GM13976 (cell line): ENCODE results near the gene ATP6V1C2.

Experiments
- DNase-seq: peaks from one replicate; pipeline ENCODE4 v3.0.0; 2012; ENCODE audit warnings: low spot score
- in situ Hi-C: fragments of 300-500 bp; cut with MboI; formaldehyde crosslinking; loops from one replicate; pipeline ENCODE4 v1.12.0; 2022; ENCODE audit warnings: low sequenced_read_pairs, mixed read lengths, inconsistent platforms; ENCODE audit not compliant: unreplicated experiment
- TF ChIP-seq, protein P1 (sequence below): IDR thresholded peaks from 2 replicates; pipeline ENCODE4 v1.5.1; 2012; ENCODE audit warnings: borderline replicate concordance, mild to moderate bottlenecking; ENCODE audit not compliant: insufficient read depth; ENCODE audit errors: extremely low read depth, missing control alignments, control extremely low read depth

The ATP6V1C2 gene

DNA sequence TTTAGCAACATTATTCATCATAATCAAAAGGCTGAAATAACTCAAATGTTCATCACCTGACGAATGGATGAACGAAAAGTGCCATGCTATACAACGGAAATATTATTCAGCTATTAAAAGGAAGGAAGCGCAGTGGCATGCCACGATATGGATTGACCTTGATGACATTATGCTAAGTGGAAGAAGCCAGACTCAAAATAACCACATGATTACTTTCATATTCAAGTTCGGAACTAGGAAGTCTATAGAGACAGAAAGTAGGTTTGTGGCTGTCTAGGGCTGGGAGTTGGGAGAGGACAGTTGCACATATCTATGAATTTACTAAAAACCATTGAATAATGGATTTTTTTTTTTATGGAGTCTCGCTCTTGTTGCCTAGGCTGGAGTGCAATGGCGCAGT, 104.6 kb downstream of the ATP6V1C2 start:
- TF ChIP-seq, protein P1, sequence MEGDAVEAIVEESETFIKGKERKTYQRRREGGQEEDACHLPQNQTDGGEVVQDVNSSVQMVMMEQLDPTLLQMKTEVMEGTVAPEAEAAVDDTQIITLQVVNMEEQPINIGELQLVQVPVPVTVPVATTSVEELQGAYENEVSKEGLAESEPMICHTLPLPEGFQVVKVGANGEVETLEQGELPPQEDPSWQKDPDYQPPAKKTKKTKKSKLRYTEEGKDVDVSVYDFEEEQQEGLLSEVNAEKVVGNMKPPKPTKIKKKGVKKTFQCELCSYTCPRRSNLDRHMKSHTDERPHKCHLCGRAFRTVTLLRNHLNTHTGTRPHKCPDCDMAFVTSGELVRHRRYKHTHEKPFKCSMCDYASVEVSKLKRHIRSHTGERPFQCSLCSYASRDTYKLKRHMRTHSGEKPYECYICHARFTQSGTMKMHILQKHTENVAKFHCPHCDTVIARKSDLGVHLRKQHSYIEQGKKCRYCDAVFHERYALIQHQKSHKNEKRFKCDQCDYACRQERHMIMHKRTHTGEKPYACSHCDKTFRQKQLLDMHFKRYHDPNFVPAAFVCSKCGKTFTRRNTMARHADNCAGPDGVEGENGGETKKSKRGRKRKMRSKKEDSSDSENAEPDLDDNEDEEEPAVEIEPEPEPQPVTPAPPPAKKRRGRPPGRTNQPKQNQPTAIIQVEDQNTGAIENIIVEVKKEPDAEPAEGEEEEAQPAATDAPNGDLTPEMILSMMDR, result no peak
- in situ Hi-C loops, result loop anchor here (25.0 kb wide), 1 partner anchor 761 kb away; no protein-coding TSS in a partner anchor
- no peak for DNase-seq

- in situ Hi-C loops, result loop anchor here (25.0 kb wide), 1 partner anchor 761 kb away; no protein-coding TSS in a partner anchor
- TF ChIP-seq, protein P1, result no peak
- no peak for DNase-seq
Measured at GRCh38 chr2:10826625-10827024, 105.2 kb downstream of the ATP6V1C2 start.

- TF ChIP-seq, protein P1, result no peak
- in situ Hi-C loops, result loop anchor here (25.0 kb wide), 1 partner anchor 759 kb away; no protein-coding TSS in a partner anchor
- no peak for DNase-seq
Measured at GRCh38 chr2:10828346-10828745, 106.9 kb downstream of the ATP6V1C2 start.

DNA sequence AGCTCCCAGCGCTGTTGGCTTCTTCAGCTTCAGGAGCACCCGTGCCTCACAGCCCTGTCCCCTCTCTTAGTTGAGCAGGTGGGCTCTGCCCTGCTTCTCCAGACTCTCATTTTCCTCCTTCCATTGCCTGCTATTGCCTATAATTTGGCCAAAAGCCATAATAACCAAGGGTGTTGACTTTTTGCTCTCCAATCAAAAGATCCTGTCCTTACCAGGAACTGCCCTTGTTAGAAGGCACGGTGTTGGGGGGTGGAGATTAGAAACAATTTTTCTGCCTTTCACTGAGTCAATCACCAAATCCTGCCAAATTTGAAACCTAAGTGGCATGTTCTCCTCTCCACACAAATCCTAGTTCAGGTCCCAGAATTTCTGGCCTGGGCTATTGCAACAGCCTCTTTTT, 107.9 kb downstream of the ATP6V1C2 start:
- no peak for DNase-seq
- TF ChIP-seq, protein P1, result no peak
- in situ Hi-C loops, result loop anchor here (25.0 kb wide), 1 partner anchor 758 kb away; no protein-coding TSS in a partner anchor

GRCh38 chr2:10830203-10830602, 108.8 kb downstream of the ATP6V1C2 start:
- TF ChIP-seq, protein P1, result no peak
- DNase-seq, result no peak
- in situ Hi-C loops, result loop anchor here (25.0 kb wide), 1 partner anchor 757 kb away; no protein-coding TSS in a partner anchor

- TF ChIP-seq, protein P1, result no peak
- no peak for DNase-seq
- in situ Hi-C loops, result loop anchor here (25.0 kb wide), 1 partner anchor 756 kb away; no protein-coding TSS in a partner anchor
Measured at GRCh38 chr2:10830641-10831399, 109.4 kb downstream of the ATP6V1C2 start.
